GM12872 (cell line): Measurements from ENCODE around the gene SLC6A3.

ENCODE experiments used
- CTCF ChIP-seq: IDR thresholded peaks from 3 replicates; pipeline ENCODE4 v1.5.1; 2011; ENCODE audit warnings: low read depth, mild to moderate bottlenecking, low read length, moderate library complexity; ENCODE audit not compliant: insufficient read depth

The SLC6A3 gene

GRCh38 chr5:1409381-1410110 lies 35.7 kb downstream of the SLC6A3 start:
- no peak for TF ChIP-seq CTCF

- no peak for TF ChIP-seq CTCF
Measured at GRCh38 chr5:1406681-1407640, 38.3 kb downstream of the SLC6A3 start.

- no peak for TF ChIP-seq CTCF
Measured at GRCh38 chr5:1405539-1406530, 39.4 kb downstream of the SLC6A3 start.

- no peak for TF ChIP-seq CTCF
Measured at GRCh38 chr5:1405121-1405520, 40.1 kb downstream of the SLC6A3 start.

GRCh38 chr5:1404062-1404461 lies 41.2 kb downstream of the SLC6A3 start:
- no peak for TF ChIP-seq CTCF

- TF ChIP-seq CTCF: no peak
Measured at GRCh38 chr5:1402611-1403255, 42.5 kb downstream of the SLC6A3 start.
